Spinal cord (tissue), 10 donors: ENCODE data around the gene PKHD1. TPM values are rescaled to one million over a fixed set of nuclear protein-coding genes. Genes with fewer than 3 reads are reported as not detected.
A peak's percentile ranks its signal among the peaks of the same experiment; 100 is the strongest.

Experiments used
- DNase-seq, 6 donors: peaks; one replicate each; pipeline versions ENCODE4 v3.0.0 to v3.0.0-alpha.2; 2013 to 2015; ENCODE audit warnings: low spot score in 6 of 6, low read depth in 4 of 6
- H3K27ac ChIP-seq: one replicate; pipeline ENCODE4 v1.5.1; 2013; ENCODE audit warnings: low read depth, low read length, control low read depth
- H3K27me3 ChIP-seq: one replicate; pipeline ENCODE4 v1.6.1; 2013; ENCODE audit warnings: low read length; ENCODE audit not compliant: control insufficient read depth, insufficient read depth
- H3K36me3 ChIP-seq: one replicate; pipeline ENCODE4 v1.6.1; 2013; ENCODE audit warnings: low read length; ENCODE audit not compliant: control insufficient read depth, insufficient read depth
- H3K4me1 ChIP-seq: one replicate; pipeline ENCODE4 v1.6.1; 2013; ENCODE audit warnings: low read length; ENCODE audit not compliant: control insufficient read depth, insufficient read depth
- H3K4me3 ChIP-seq: one replicate; pipeline ENCODE4 v1.5.1; 2013; ENCODE audit warnings: low read depth, low read length, control low read depth
- H3K9me3 ChIP-seq: one replicate; pipeline ENCODE4 v1.6.1; 2013; ENCODE audit warnings: low read length; ENCODE audit not compliant: control insufficient read depth, insufficient read depth
- WGBS: methylation state at CpG from one replicate; pipeline ENCODE4 v1.1.5; 2013; ENCODE audit warnings: missing lambda C conversion rate; ENCODE audit not compliant: insufficient coverage; 5-methylcytosine and 5-hydroxymethylcytosine counted together
- polyA plus RNA-seq, 2 donors: library from polyadenylated mRNA; unstranded; fragments of 120-200 nt; gene quantifications; one replicate each; pipeline ENCODE4 v1.2.1, GENCODE V29; 2013; ENCODE audit not compliant: insufficient read length in 2 of 2
- total RNA-seq, 2 donors: library from RNA; depleted of rRNA in 1 of 2; stranded (reverse); fragments of 120-200 nt in 1 of 2; fragments of >200 nt in 1 of 2; gene quantifications; one replicate each; pipeline versions ENCODE4 v1.2.3 to v1.2.4, GENCODE V29; 2013 to 2014
- donor health status: healthy.

The PKHD1 gene
- total and polyA plus RNA-seq, 4 donors, result 0.10 to 0.20 (median 0.13) TPM

- no peak for DNase-seq
- Histone ChIP-seq H3K4me1 (no peaks in the 10 kb centered on the region), H3K36me3 (no peaks in the 10 kb centered on the region), H3K4me3 (no peak overlapping the region), H3K27ac (no peak overlapping the region), H3K9me3 (no peaks in the 10 kb centered on the region), H3K27me3 (no peaks in the 10 kb centered on the region)
- WGBS, result 88% methylated on average over 6 of the region's 7 CpGs
Observed at GRCh38 chr6:52055451-52055850, 32.0 kb downstream of the PKHD1 start.

- H3K4me1 ChIP-seq, result no peaks in the 10 kb centered on the region
- no peaks in the 10 kb centered on the region for H3K27me3 ChIP-seq
- no peak for DNase-seq
- H3K36me3 ChIP-seq, result no peaks in the 10 kb centered on the region
- H3K27ac ChIP-seq, result no peak overlapping the region
- 82% methylated on average over 5 of the region's 8 CpGs for WGBS
- H3K9me3 ChIP-seq, result no peaks in the 10 kb centered on the region
- H3K4me3 ChIP-seq, result no peak overlapping the region
Observed at GRCh38 chr6:52053038-52053695, 34.2 kb downstream of the PKHD1 start.

GRCh38 chr6:52050051-52050405 lies 37.4 kb downstream of the PKHD1 start:
- Histone ChIP-seq H3K4me3 (no peak overlapping the region), H3K9me3 (no peaks in the 10 kb centered on the region), H3K4me1 (no peaks in the 10 kb centered on the region), H3K27ac (no peak overlapping the region), H3K36me3 (no peaks in the 10 kb centered on the region), H3K27me3 (no peaks in the 10 kb centered on the region)
- no peak for DNase-seq
- 71% methylated on average over 7 of the region's 7 CpGs for WGBS

GRCh38 chr6:52049252-52050050 lies 38.0 kb downstream of the PKHD1 start:
- Histone ChIP-seq H3K4me1 (no peaks in the 10 kb centered on the region), H3K27ac (no peak overlapping the region), H3K4me3 (no peak overlapping the region), H3K36me3 (no peaks in the 10 kb centered on the region), H3K9me3 (no peaks in the 10 kb centered on the region), H3K27me3 (no peaks in the 10 kb centered on the region)
- WGBS, result 29% methylated on average over 2 of the region's 3 CpGs
- DNase-seq, result peak in 4 of 6 donors; percentile 18 to 88 (median 60)

- Histone ChIP-seq H3K9me3 (no peaks in the 10 kb centered on the region), H3K4me3 (no peak overlapping the region), H3K27ac (no peak overlapping the region), H3K27me3 (no peaks in the 10 kb centered on the region), H3K4me1 (no peaks in the 10 kb centered on the region), H3K36me3 (no peaks in the 10 kb centered on the region)
- 50% methylated on average over 1 of the region's 1 CpG for WGBS
- DNase-seq, result peak in 1 of 6 donors; percentile 20
Observed at GRCh38 chr6:52046456-52046855, 41.0 kb downstream of the PKHD1 start.

- no peak overlapping the region for H3K27ac ChIP-seq
- no peak overlapping the region for H3K4me3 ChIP-seq
- no peaks in the 10 kb centered on the region for H3K4me1 ChIP-seq
- no peaks in the 10 kb centered on the region for H3K27me3 ChIP-seq
- WGBS, result no CpG with 5 or more reads among the region's 1 CpG
- no peaks in the 10 kb centered on the region for H3K9me3 ChIP-seq
- no peaks in the 10 kb centered on the region for H3K36me3 ChIP-seq
- DNase-seq, result no peak
Observed at GRCh38 chr6:52045481-52045880, 41.9 kb downstream of the PKHD1 start.

- Histone ChIP-seq H3K9me3 (no peaks in the 10 kb centered on the region), H3K27me3 (no peaks in the 10 kb centered on the region), H3K27ac (no peak overlapping the region), H3K4me1 (no peaks in the 10 kb centered on the region), H3K36me3 (no peaks in the 10 kb centered on the region), H3K4me3 (no peak overlapping the region)
- no peak for DNase-seq
- WGBS, result no CpG with 5 or more reads among the region's 5 CpGs
Observed at GRCh38 chr6:52045033-52045432, 42.4 kb downstream of the PKHD1 start.

- Histone ChIP-seq H3K27ac (no peak overlapping the region), H3K9me3 (no peaks in the 10 kb centered on the region), H3K36me3 (no peaks in the 10 kb centered on the region), H3K27me3 (no peaks in the 10 kb centered on the region), H3K4me3 (no peak overlapping the region), H3K4me1 (no peaks in the 10 kb centered on the region)
- 100% methylated on average over 1 of the region's 2 CpGs for WGBS
- no peak for DNase-seq
Observed at GRCh38 chr6:52042141-52042885, 45.1 kb downstream of the PKHD1 start.

- Histone ChIP-seq H3K36me3 (no peaks in the 10 kb centered on the region), H3K27ac (no peak overlapping the region), H3K9me3 (no peaks in the 10 kb centered on the region), H3K27me3 (no peaks in the 10 kb centered on the region), H3K4me1 (no peaks in the 10 kb centered on the region), H3K4me3 (no peak overlapping the region)
- DNase-seq, result no peak
Observed at GRCh38 chr6:52041134-52041533, 46.3 kb downstream of the PKHD1 start.
